ENCODE results near the gene CCDC57.
"Not testable (repeated sequence)": the region's sequence is repeated elsewhere in the genome, so short reads cannot be mapped to it uniquely, and the experiment has no call there.

The CCDC57 gene

GRCh38 chr17:82145550-82146155, 67.0 kb downstream of the CCDC57 start:
- POLR2A ChIA-PET (ENCODE audit: low non-redundant PET), result no interaction called here
- DNase-seq (ENCODE audit: low spot score), result no peak
- CTCF ChIA-PET, result interaction anchor here (0.7 to 1.0 kb wide), 2 partner anchors 116 to 142 kb away, joined by 3 to 4 read pairs; no protein-coding TSS in a partner anchor

GRCh38 chr17:82143333-82143732, 69.3 kb downstream of the CCDC57 start:
- POLR2A ChIA-PET (ENCODE audit: low non-redundant PET), result interaction anchor here (0.6 kb wide), 1 partner anchor 45 kb away, joined by 3 read pairs; the partner anchor contains the start of gene FASN
- TF ChIP-seq CTCF (conservative IDR thresholded peaks at IDR 0.05; ENCODE audit: low read depth), result no peak
- CTCF ChIA-PET, result interaction anchor here (0.6 to 1.3 kb wide), 2 partner anchors 13 to 113 kb away, joined by 3 to 6 read pairs; no protein-coding TSS in a partner anchor
- H3K27ac ChIP-seq, result peak overlapping the region; percentile 14
- no peak for DNase-seq (ENCODE audit: low spot score)

More at GRCh38 chr17:82145550-82146155, 67.0 kb downstream of the CCDC57 start:
- peak overlapping the region; percentile 30 for H3K27ac ChIP-seq
- TF ChIP-seq CTCF (conservative IDR thresholded peaks at IDR 0.05; ENCODE audit: low read depth), result no peak

- POLR2A ChIA-PET (ENCODE audit: low non-redundant PET); CTCF ChIA-PET; DNase-seq (ENCODE audit: low spot score): not testable (repeated sequence)
- H3K27ac ChIP-seq, result peak overlapping the region; percentile 20; the same call in 1 of the 2 replicates
These were observed 72.7 kb downstream of the CCDC57 start for GRCh38 chr17:82139961-82140360.

- POLR2A ChIA-PET (ENCODE audit: low non-redundant PET), result no interaction called here
- DNase-seq (ENCODE audit: low spot score), result no peak
- CTCF ChIA-PET, result no interaction called here
- no peak for TF ChIP-seq CTCF (conservative IDR thresholded peaks at IDR 0.05; ENCODE audit: low read depth)
- peak overlapping the region; percentile 15 for H3K27ac ChIP-seq
These were observed 74.1 kb downstream of the CCDC57 start for GRCh38 chr17:82138511-82138992.

GRCh38 chr17:82134101-82134500, 78.5 kb downstream of the CCDC57 start:
- ChIA-PET POLR2A (ENCODE audit: low non-redundant PET) (no interaction called here), CTCF (no interaction called here)
- DNase-seq (ENCODE audit: low spot score), result peak; percentile 24
- TF ChIP-seq CTCF (conservative IDR thresholded peaks at IDR 0.05; ENCODE audit: low read depth), result no peak
- H3K27ac ChIP-seq, result peak overlapping the region; percentile 98

- peak overlapping the region; percentile 98 for H3K27ac ChIP-seq
- DNase-seq (ENCODE audit: low spot score); POLR2A ChIA-PET (ENCODE audit: low non-redundant PET); CTCF ChIA-PET: not testable (repeated sequence)
These were observed 79.3 kb downstream of the CCDC57 start for GRCh38 chr17:82133166-82133953.

- POLR2A ChIA-PET (ENCODE audit: low non-redundant PET), result no interaction called here
- H3K27ac ChIP-seq, result peak overlapping the region; percentile 5; the same call in 1 of the 2 replicates
- TF ChIP-seq CTCF (conservative IDR thresholded peaks at IDR 0.05; ENCODE audit: low read depth), result no peak
- CTCF ChIA-PET, result interaction anchor here (0.7 kb wide), 1 partner anchor 288 kb away, joined by 6 read pairs; no protein-coding TSS in a partner anchor
- DNase-seq (ENCODE audit: low spot score), result no peak
These were observed 83.5 kb downstream of the CCDC57 start for GRCh38 chr17:82129095-82129494.
